HCT116 (cell line): ENCODE measurements around the gene CCDC40. TPM values are rescaled to one million over a fixed set of nuclear protein-coding genes. Genes with fewer than 3 reads are reported as not detected.

Experiments
- ATAC-seq: fragments of 200-7000 bp; cut with Tn5 transposase; 2 replicates; pipeline ENCODE4 v1.9.1; 2020; ENCODE audit warnings: mild to moderate bottlenecking, moderate library complexity
- BruUV-seq: library from RNA; stranded (reverse); fragments of 400-500 nt; replicated peaks from 2 replicates; lab custom pipeline; 2021; lab: Mats Ljungman, UMichigan
- CTCF ChIA-PET: fragments of 300-600 bp; sonication (Branson Sonifier 250); formaldehyde crosslinking; loops from one replicate; lab custom pipeline; 2021; ENCODE audit warnings: antibody characterized with exemption; lab: Charles Lee
- POLR2A ChIA-PET: fragments of 300-600, 350-600 bp; sonication (Branson Sonifier 250); formaldehyde crosslinking; loops from one replicate; lab custom pipeline; 2021; ENCODE audit warnings: antibody characterized with exemption; lab: Charles Lee
- RAD21 ChIA-PET, 2 experiments: fragments of 300-600 bp; sonication (Branson Sonifier 250); formaldehyde crosslinking; loops; one replicate each; lab custom pipeline; 2023; ENCODE audit warnings: low total read pairs in 2 of 2; ENCODE audit not compliant: uncharacterized antibody in 2 of 2, unreplicated experiment in 2 of 2, low non-redundant PET in 1 of 2; lab: Charles Lee
- DNase-seq: peaks from one replicate; pipeline ENCODE4 v3.0.0-alpha.2; 2010; ENCODE audit warnings: low read depth, low spot score
- H2AFZ ChIP-seq: fragments of 200-600 bp; shearing (Covaris generic), sonication (generic); 2 replicates; pipeline ENCODE4 v1.6.1; 2017; ENCODE audit warnings: low read depth, mixed run types, mixed read lengths, antibody characterized with exemption, low read length; ENCODE audit not compliant: poor library complexity, severe bottlenecking
- H3K27ac ChIP-seq: 2 replicates; pipeline ENCODE4 v1.5.1; 2012; ENCODE audit warnings: low read depth, low read length
- H3K27me3 ChIP-seq: fragments of 200-600 bp; sonication (generic); 2 replicates; pipeline ENCODE4 v1.6.1; 2016; ENCODE audit warnings: mixed run types, low read length, mixed read lengths; ENCODE audit not compliant: insufficient read depth
- H3K36me3 ChIP-seq, 2 experiments: fragments of 200-500 bp in 1 of 2; fragments of 200-600 bp in 1 of 2; sonication (Bioruptor generic) in 1 of 2; sonication (generic) in 1 of 2; 2 replicates each; pipeline versions ENCODE4 v1.5.1 to v1.6.1; 2014 to 2016; ENCODE audit warnings: low read length in 2 of 2, inconsistent platforms in 1 of 2, mixed read lengths in 1 of 2, mixed run types in 1 of 2; ENCODE audit not compliant: insufficient read depth in 2 of 2, control insufficient read depth in 1 of 2
- H3K4me1 ChIP-seq, 2 experiments: fragments of 200-600 bp in 1 of 2; sonication (generic) in 1 of 2; 2 replicates each; pipeline versions ENCODE4 v1.5.1 to v1.6.1; 2012 to 2017; ENCODE audit warnings: low read length in 2 of 2, inconsistent platforms in 1 of 2, mild to moderate bottlenecking in 1 of 2, mixed read lengths in 1 of 2, mixed run types in 1 of 2, moderate library complexity in 1 of 2; ENCODE audit not compliant: insufficient read depth in 2 of 2, control insufficient read depth in 1 of 2
- H3K4me2 ChIP-seq: fragments of 200-600 bp; sonication (generic); 2 replicates; pipeline ENCODE4 v1.6.1; 2017; ENCODE audit warnings: mixed run types, low read length, mixed read lengths
- H3K4me3 ChIP-seq, 2 experiments: fragments of 200-600 bp in 1 of 2; sonication (generic) in 1 of 2; replicated peaks in 1 of 2; 2 replicates each; pipeline ENCODE4 v1.5.1; 2011 to 2016; ENCODE audit warnings: low read length in 2 of 2, control low read depth in 1 of 2, low read depth in 1 of 2, mild to moderate bottlenecking in 1 of 2, mixed read lengths in 1 of 2, mixed run types in 1 of 2
- H3K79me2 ChIP-seq: fragments of 200-600 bp; sonication (generic); 2 replicates; pipeline ENCODE4 v1.6.1; 2017; ENCODE audit warnings: mild to moderate bottlenecking, mixed run types, low read length, moderate library complexity, mixed read lengths; ENCODE audit not compliant: insufficient read depth
- H3K9ac ChIP-seq: fragments of 200-600 bp; sonication (generic); 2 replicates; pipeline ENCODE4 v1.6.1; 2016; ENCODE audit warnings: low read length, mixed read lengths
- H3K9me2 ChIP-seq: fragments of 200-600 bp; sonication (generic), shearing (Covaris generic); 2 replicates; pipeline ENCODE4 v1.6.1; 2017; ENCODE audit warnings: mixed run types, mild to moderate bottlenecking, moderate library complexity; ENCODE audit not compliant: insufficient read depth
- H3K9me3 ChIP-seq, 2 experiments: fragments of 200-500 bp in 1 of 2; fragments of 200-600 bp in 1 of 2; sonication (Bioruptor generic) in 1 of 2; sonication (generic) in 1 of 2; 2 replicates each; pipeline ENCODE4 v1.6.1; 2014 to 2017; ENCODE audit warnings: low read length in 2 of 2, mixed read lengths in 2 of 2, inconsistent platforms in 1 of 2, low read depth in 1 of 2, mild to moderate bottlenecking in 1 of 2, mixed run types in 1 of 2, moderate library complexity in 1 of 2; ENCODE audit not compliant: control insufficient read depth in 1 of 2, insufficient read depth in 1 of 2
- H4K20me1 ChIP-seq: fragments of 200-600 bp; sonication (generic), shearing (Covaris generic); 2 replicates; pipeline ENCODE4 v1.6.1; 2017; ENCODE audit warnings: mixed run types, mild to moderate bottlenecking, moderate library complexity; ENCODE audit not compliant: insufficient read depth
- CEBPB ChIP-seq: IDR thresholded peaks from 2 replicates; pipeline ENCODE4 v1.6.1; 2012; ENCODE audit warnings: low read depth
- CTCF ChIP-seq, 3 experiments: fragments of 200-600 bp in 1 of 3; sonication (generic) in 1 of 3; IDR thresholded peaks in 2 of 3; conservative IDR thresholded peaks in 1 of 3; 2 replicates each; pipeline ENCODE4 v1.5.1; 2012 to 2017; ENCODE audit warnings: low read depth in 2 of 3, low read length in 2 of 3, antibody characterized with exemption in 1 of 3, borderline replicate concordance in 1 of 3, control low read depth in 1 of 3, mild to moderate bottlenecking in 1 of 3, mixed read lengths in 1 of 3, mixed run types in 1 of 3, moderate library complexity in 1 of 3; ENCODE audit not compliant: insufficient read depth in 1 of 3
- ELF1 ChIP-seq: IDR thresholded peaks from 2 replicates; pipeline ENCODE4 v1.6.1; 2012; ENCODE audit warnings: low read depth, borderline replicate concordance
- EZH2 ChIP-seq: fragments of 200-600 bp; sonication (generic); IDR thresholded peaks from 2 replicates; pipeline ENCODE4 v1.6.1; 2017; ENCODE audit warnings: antibody characterized with exemption, mixed run types
- EZH2phosphoT487 ChIP-seq: fragments of 200-600 bp; IDR thresholded peaks from 2 replicates; pipeline ENCODE4 v1.6.1; 2018; ENCODE audit warnings: antibody characterized with exemption, borderline replicate concordance
- JUND ChIP-seq: IDR thresholded peaks from 2 replicates; pipeline ENCODE4 v1.6.1; 2012
- MAX ChIP-seq: IDR thresholded peaks from 2 replicates; pipeline ENCODE4 v1.6.1; 2012
- POLR2A ChIP-seq: IDR thresholded peaks from 2 replicates; pipeline ENCODE4 v1.7.0; 2011; ENCODE audit warnings: borderline replicate concordance; ENCODE audit not compliant: insufficient read depth, insufficient read length; ENCODE audit errors: extremely low read depth
- RAD21 ChIP-seq: IDR thresholded peaks from 2 replicates; pipeline ENCODE4 v1.6.1; 2012; ENCODE audit warnings: low read depth, mild to moderate bottlenecking
- SP1 ChIP-seq: IDR thresholded peaks from 2 replicates; pipeline ENCODE4 v1.6.1; 2012; ENCODE audit warnings: low read depth
- SRF ChIP-seq: IDR thresholded peaks from 2 replicates; pipeline ENCODE4 v1.6.1; 2012; ENCODE audit warnings: low read depth
- YY1 ChIP-seq: IDR thresholded peaks from 2 replicates; pipeline ENCODE4 v1.6.1; 2011; ENCODE audit warnings: low read length, low read depth, moderate library complexity, mild to moderate bottlenecking; ENCODE audit not compliant: insufficient replicate concordance; ENCODE audit errors: extremely low read depth
- ZBTB33 ChIP-seq: IDR thresholded peaks from 2 replicates; pipeline ENCODE4 v1.6.1; 2011; ENCODE audit warnings: mild to moderate bottlenecking, low read length, moderate library complexity; ENCODE audit not compliant: insufficient replicate concordance; ENCODE audit errors: extremely low read depth
- ZNF274 ChIP-seq: fragments of 200-500 bp; sonication (Bioruptor generic); IDR thresholded peaks from 2 replicates; pipeline ENCODE4 v1.6.1; 2014; ENCODE audit warnings: mild to moderate bottlenecking, low read depth, low read length, inconsistent platforms
- intact Hi-C: fragments of 100-400 bp; cut with micrococcal nuclease; formaldehyde crosslinking; loops from 2 replicates; pipeline ENCODE4 v1.10.0; 2022
- total RNA-seq: library from RNA; stranded (reverse); gene quantifications from one replicate; pipeline ENCODE4 v1.2.1, GENCODE V29; 2021; ENCODE audit not compliant: unreplicated experiment

Gene CCDC40
- total RNA-seq, 1 experiment from 2014 or later, result 10.3 TPM

DNA sequence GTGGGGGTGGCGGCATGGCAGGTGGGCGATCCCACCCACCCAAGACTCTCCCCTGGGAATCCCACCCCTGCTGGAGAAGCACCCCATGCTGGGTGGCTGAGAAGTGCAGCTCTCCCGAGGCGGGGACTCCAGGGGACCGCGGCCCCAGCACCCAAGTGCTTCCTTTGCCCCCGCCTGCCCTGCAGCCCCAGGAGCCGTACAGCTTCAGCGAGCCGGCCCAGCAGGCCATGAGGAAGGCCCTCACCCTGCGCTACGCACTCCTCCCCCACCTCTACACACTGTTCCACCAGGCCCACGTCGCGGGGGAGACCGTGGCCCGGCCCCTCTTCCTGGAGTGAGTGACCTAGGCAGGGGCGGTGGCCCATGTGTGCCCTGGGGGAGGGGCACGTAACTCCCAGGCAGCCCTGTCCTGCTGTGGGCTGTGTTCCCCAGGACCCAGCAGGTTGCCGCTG is 76.6 kb downstream of the CCDC40 start:
- Histone ChIP-seq H3K27me3 (no peaks in the 10 kb centered on the region), H3K27ac (no peak overlapping the region), H4K20me1 (no peaks in the 10 kb centered on the region), H3K4me2 (no peak overlapping the region), H3K79me2 (no peaks in the 10 kb centered on the region), H3K4me3 (no peak overlapping the region), H3K36me3 (peaks cover 0 to 4% of the 10 kb centered on the region in 2 experiments; a peak in 1 of 4 replicates), H3K9ac (no peak overlapping the region), H3K9me2 (no peaks in the 10 kb centered on the region), H3K9me3 (no peaks in the 10 kb centered on the region), H3K4me1 (no peaks in the 10 kb centered on the region), H2AFZ (no peak overlapping the region)
- DNase-seq, result no peak
- intact Hi-C loops, result no loop called here
- ChIA-PET RAD21 (no interaction called here), POLR2A (interaction anchor here (1.7 kb wide), 1 partner anchor 11 kb away, joined by 5 read pairs; the partner anchor contains the start of gene GAA), CTCF (interaction anchor here (1.3 kb wide), 2 partner anchors 11 to 12 kb away, joined by 4 to 5 read pairs; partner anchors contain the start of gene GAA)
- BruUV-seq, result no TSS peak
- no peak for TF ChIP-seq POLR2A
- no peak for TF ChIP-seq EZH2
- no peak for TF ChIP-seq SRF
- no peak for TF ChIP-seq ZBTB33
- TF ChIP-seq YY1, result no peak
- no peak for TF ChIP-seq ZNF274
- no peak for TF ChIP-seq CTCF (IDR thresholded peaks at IDR 0.05 in 2 of 3, conservative IDR thresholded peaks at IDR 0.05 in 1 of 3; ENCODE audit: borderline replicate concordance in 1 of 3, insufficient read depth in 1 of 3, low read depth in 2 of 3, low read length in 2 of 3)
- no peak for TF ChIP-seq CEBPB
- TF ChIP-seq RAD21, result no peak
- TF ChIP-seq JUND, result no peak
- TF ChIP-seq MAX, result no peak
- TF ChIP-seq ELF1, result no peak
- no peak for TF ChIP-seq SP1
- no peak for TF ChIP-seq EZH2phosphoT487
- no peak for ATAC-seq
